KOPT-K1 (cell line): ENCODE results near the gene GALNT5.

ENCODE experiments used
- H3K27ac ChIP-seq: fragments of 200-600 bp; sonication (generic); 2 replicates; pipeline ENCODE4 v1.5.1; 2016; ENCODE audit warnings: antibody characterized with exemption, mild to moderate bottlenecking, low read depth, low read length; ENCODE audit not compliant: poor library complexity, severe bottlenecking
- H3K36me3 ChIP-seq: fragments of 200-600 bp; sonication (generic); 2 replicates; pipeline ENCODE4 v1.5.1; 2017; ENCODE audit warnings: antibody characterized with exemption, mild to moderate bottlenecking, low read length, moderate library complexity; ENCODE audit not compliant: insufficient read depth
- H3K9me3 ChIP-seq: fragments of 200-600 bp; sonication (generic); 2 replicates; pipeline ENCODE4 v1.5.1; 2017; ENCODE audit warnings: antibody characterized with exemption, low read length, mild to moderate bottlenecking; ENCODE audit not compliant: insufficient read depth, poor library complexity, severe bottlenecking

GALNT5 gene

GRCh38 chr2:157244691-157245090 is 12.8 kb upstream of the GALNT5 start:
- no peaks in the 10 kb centered on the region for H3K9me3 ChIP-seq
- no peak overlapping the region for H3K27ac ChIP-seq
- no peaks in the 10 kb centered on the region for H3K36me3 ChIP-seq

- Histone ChIP-seq H3K9me3 (no peaks in the 10 kb centered on the region), H3K27ac (no peak overlapping the region), H3K36me3 (no peaks in the 10 kb centered on the region)
Observed at GRCh38 chr2:157245144-157245840, 12.2 kb upstream of the GALNT5 start.

GRCh38 chr2:157245846-157246764 is 11.4 kb upstream of the GALNT5 start:
- H3K36me3 ChIP-seq: no peaks in the 10 kb centered on the region
- H3K27ac ChIP-seq: no peak overlapping the region
- H3K9me3 ChIP-seq: no peaks in the 10 kb centered on the region

DNA sequence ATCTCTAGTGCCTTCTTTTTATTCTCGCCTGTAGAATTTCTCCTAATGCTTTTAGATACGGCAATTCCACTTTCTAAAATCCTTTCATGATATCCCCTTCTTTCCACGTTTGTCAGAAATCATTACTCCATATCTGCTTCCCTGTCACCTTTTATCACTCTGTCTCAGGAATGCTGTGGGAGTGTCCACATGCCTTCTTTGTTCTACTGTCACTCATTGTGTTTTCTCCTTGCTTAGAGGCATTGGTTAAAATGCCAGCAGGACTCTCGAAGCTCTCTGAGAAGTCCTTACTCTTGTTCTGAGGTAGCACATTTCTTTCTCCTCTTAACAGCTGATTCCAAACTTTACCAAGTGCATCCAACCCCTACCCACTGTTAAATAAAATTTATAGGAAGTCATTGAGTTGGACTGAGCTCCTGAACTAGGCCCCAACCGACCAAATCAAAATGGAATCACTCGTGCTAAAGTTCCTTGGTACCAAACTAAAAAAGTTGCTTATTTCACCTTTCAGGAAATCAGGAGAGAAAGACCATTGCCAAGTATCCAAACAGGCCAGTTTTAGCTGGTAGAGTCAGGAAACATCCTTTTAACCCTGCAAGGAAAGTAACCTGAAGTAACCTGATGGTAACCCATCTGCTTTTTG is 10.6 kb upstream of the GALNT5 start:
- H3K36me3 ChIP-seq: no peaks in the 10 kb centered on the region
- no peaks in the 10 kb centered on the region for H3K9me3 ChIP-seq
- H3K27ac ChIP-seq: no peak overlapping the region

GRCh38 chr2:157250836-157251235 is 6.7 kb upstream of the GALNT5 start:
- H3K36me3 ChIP-seq: no peaks in the 10 kb centered on the region

DNA sequence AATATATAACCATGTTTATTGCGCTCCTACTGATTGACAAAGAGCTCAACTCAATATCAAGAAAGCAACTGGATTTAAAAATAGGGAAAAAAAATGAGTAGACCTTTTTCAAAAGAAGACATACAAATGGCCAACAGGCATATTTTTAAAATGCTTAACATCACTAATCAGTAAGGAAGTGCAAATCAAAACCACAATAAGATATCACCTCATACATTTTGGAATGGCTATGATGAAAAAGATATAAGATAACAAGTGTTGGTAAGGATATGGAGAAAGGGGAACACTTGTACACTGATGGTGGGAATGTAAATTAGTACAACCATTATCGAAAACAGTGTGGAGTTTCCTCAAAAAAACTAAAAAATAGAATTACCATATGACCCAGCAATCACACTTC is 5.6 kb upstream of the GALNT5 start:
- no peaks in the 10 kb centered on the region for H3K36me3 ChIP-seq
- no peaks in the 10 kb centered on the region for H3K9me3 ChIP-seq
- no peak overlapping the region for H3K27ac ChIP-seq

More at GRCh38 chr2:157250836-157251235, 6.7 kb upstream of the GALNT5 start:
- H3K9me3 ChIP-seq: no peaks in the 10 kb centered on the region
- H3K27ac ChIP-seq: no peak overlapping the region

DNA sequence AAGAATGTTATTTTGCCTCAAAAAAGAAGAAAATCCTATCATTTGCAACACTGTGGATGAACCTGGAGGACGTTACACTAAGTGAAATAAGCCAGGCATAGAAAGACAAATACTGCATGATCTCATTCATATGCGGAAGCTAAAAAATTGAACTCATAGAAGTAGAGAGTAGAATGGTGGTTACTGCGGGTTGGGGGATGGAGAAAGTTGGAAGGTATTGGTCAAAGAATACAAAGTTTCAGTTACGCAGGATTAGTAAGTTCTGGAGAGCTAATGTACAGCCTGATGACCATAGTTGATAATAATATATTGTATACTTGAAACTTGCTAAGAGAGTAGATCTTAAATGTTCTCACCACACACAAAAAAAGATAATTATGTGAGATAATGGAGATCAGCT is 5.0 kb upstream of the GALNT5 start:
- Histone ChIP-seq H3K27ac (no peak overlapping the region), H3K36me3 (no peaks in the 10 kb centered on the region), H3K9me3 (no peaks in the 10 kb centered on the region)

DNA sequence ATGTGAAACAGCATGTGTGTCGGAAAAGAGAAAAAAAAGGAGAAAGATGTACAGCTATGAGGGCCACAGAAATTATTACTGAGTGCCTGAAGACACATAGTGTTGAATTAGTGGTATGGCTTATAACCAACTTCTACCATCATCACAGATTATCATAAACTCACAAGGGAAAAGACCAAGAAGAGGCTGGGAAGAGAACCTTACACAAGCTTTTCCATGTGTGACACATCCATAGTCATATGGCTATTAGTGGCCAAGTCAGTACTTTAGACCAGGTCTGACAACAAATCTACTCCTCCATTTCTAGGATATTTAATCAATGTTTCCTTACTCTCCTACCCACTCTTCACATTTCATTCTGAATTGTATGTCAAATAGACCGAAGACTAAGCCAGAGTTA is 3.5 kb upstream of the GALNT5 start:
- H3K9me3 ChIP-seq: no peaks in the 10 kb centered on the region
- no peaks in the 10 kb centered on the region for H3K36me3 ChIP-seq
- H3K27ac ChIP-seq: no peak overlapping the region

GRCh38 chr2:157255746-157256145 is 1.8 kb upstream of the GALNT5 start:
- Histone ChIP-seq H3K27ac (no peak overlapping the region), H3K36me3 (no peaks in the 10 kb centered on the region), H3K9me3 (no peaks in the 10 kb centered on the region)

DNA sequence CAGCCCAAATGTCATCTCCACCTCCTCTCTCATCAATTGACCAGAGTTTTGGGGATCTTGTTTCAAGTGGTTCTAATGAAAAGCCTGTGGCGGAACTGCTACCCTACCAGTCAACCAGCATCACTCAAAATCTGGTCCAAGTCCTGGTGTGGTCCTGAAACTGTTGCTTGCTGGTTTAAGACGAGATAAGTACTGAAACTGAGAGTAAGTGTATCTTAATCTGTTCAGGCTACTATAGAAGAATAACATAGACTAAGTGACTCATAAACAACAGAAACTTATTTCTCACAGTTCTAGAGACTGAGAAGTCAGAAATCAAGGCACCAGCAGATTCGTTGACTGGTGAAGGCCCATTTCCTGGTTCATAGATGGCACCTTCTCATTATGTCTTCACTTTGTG is 879 bp upstream of the GALNT5 start:
- Histone ChIP-seq H3K36me3 (no peaks in the 10 kb centered on the region), H3K27ac (no peak overlapping the region), H3K9me3 (no peaks in the 10 kb centered on the region)

GRCh38 chr2:157258520-157259326 is 1.2 kb downstream of the GALNT5 start:
- Histone ChIP-seq H3K36me3 (no peaks in the 10 kb centered on the region), H3K9me3 (no peaks in the 10 kb centered on the region), H3K27ac (no peak overlapping the region)

GRCh38 chr2:157259386-157259785 is 1.9 kb downstream of the GALNT5 start:
- H3K36me3 ChIP-seq: no peaks in the 10 kb centered on the region
- H3K27ac ChIP-seq: no peak overlapping the region
- no peaks in the 10 kb centered on the region for H3K9me3 ChIP-seq

DNA sequence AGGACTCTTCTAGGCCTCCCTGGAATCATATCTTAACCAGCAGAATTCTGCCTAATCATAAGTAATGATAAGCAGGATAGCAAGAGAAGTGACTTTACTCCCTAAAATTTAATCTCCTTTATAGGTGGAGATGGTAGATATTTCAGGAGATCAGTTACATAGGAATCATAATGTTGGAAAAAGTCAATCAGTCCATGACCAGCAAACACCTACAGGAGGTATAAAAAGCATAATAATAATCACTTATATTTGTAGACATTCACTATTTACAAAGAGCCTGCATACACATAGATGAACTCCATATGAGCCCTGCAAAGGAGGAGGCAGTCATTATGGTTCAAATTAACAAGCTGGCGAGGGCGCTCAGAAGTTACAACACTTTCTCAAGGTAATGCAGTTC is 2.5 kb downstream of the GALNT5 start:
- H3K9me3 ChIP-seq: no peaks in the 10 kb centered on the region
- H3K36me3 ChIP-seq: no peaks in the 10 kb centered on the region

DNA sequence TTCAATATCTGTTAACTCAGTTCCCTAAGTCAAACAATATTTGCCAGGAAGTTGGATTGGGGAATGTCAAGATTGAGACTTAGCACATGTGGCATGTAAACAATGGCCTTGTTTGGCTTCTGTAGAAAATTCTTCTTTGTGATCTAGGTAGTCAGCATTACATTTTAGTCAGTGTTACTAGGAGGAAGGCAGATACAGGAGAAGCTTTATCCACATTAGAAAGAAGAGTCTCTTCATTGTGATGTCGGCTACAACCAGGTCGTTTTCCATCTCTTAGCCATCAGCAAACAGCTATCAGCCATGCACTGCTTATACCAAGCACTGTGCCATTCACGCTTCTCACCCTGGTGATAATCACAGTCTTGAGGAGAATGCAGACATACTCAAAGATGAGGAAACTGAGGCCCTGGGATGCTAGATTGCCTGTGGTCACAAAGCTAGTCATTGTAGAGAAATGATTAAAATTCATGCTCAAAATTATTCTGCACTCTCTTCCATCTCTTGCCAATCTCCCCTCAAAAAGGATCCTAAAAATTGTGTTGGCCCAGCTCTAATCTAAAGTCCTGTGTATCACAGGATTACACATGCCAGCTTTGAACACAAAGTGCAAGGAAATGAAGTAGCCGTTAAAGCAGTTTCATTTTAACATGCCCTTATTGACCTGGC is 3.2 kb downstream of the GALNT5 start:
- Histone ChIP-seq H3K36me3 (no peaks in the 10 kb centered on the region), H3K9me3 (no peaks in the 10 kb centered on the region), H3K27ac (no peak overlapping the region)

More for the DNA sequence above, 2.5 kb downstream of the GALNT5 start:
- no peak overlapping the region for H3K27ac ChIP-seq
